Adipocyte (in vitro differentiated cells): ENCODE measurements around the gene HSPG2.
"Not testable (repeated sequence)": the region's sequence is repeated elsewhere in the genome, so short reads cannot be mapped to it uniquely, and the experiment has no call there.

Experiments
- DNase-seq: peaks from one replicate; pipeline ENCODE4 v3.0.0-alpha.2; 2015; ENCODE audit warnings: low read depth
- H3K27me3 ChIP-seq: replicated peaks from 2 replicates; pipeline ENCODE4 v1.7.0; 2013; ENCODE audit warnings: mild to moderate bottlenecking, low read length, moderate library complexity; ENCODE audit not compliant: control insufficient read depth, insufficient read depth
- H3K36me3 ChIP-seq: 2 replicates; pipeline ENCODE4 v1.7.0; 2013; ENCODE audit warnings: low read length, mild to moderate bottlenecking, moderate library complexity; ENCODE audit not compliant: control insufficient read depth, insufficient read depth, severe bottlenecking
- H3K4me1 ChIP-seq: 2 replicates; pipeline ENCODE4 v1.7.0; 2013; ENCODE audit warnings: mild to moderate bottlenecking, low read length, moderate library complexity; ENCODE audit not compliant: control insufficient read depth, insufficient read depth
- H3K4me3 ChIP-seq: 2 replicates; pipeline ENCODE4 v1.7.0; 2013; ENCODE audit warnings: mild to moderate bottlenecking, low read length, moderate library complexity
- H3K9ac ChIP-seq: 2 replicates; pipeline ENCODE4 v1.7.0; 2013; ENCODE audit warnings: mild to moderate bottlenecking, low read length, moderate library complexity
- H3K9me3 ChIP-seq: 2 replicates; pipeline ENCODE4 v1.7.0; 2013; ENCODE audit warnings: mild to moderate bottlenecking, low read length, moderate library complexity; ENCODE audit not compliant: control insufficient read depth

The HSPG2 gene

GRCh38 chr1:21917239-21917631 lies 19.9 kb downstream of the HSPG2 start:
- Histone ChIP-seq H3K9ac (peak overlapping the region; percentile 4), H3K4me1 (peaks cover 77% of the 10 kb centered on the region), H3K36me3 (peaks cover 39% of the 10 kb centered on the region)
- not testable (repeated sequence) for H3K4me3 ChIP-seq, DNase-seq, H3K27me3 ChIP-seq, H3K9me3 ChIP-seq

- Histone ChIP-seq H3K4me1 (peaks cover 77% of the 10 kb centered on the region), H3K4me3 (no peak overlapping the region), H3K9ac (peak overlapping the region; percentile 4), H3K9me3 (no peaks in the 10 kb centered on the region), H3K27me3 (no peaks in the 10 kb centered on the region), H3K36me3 (peaks cover 36% of the 10 kb centered on the region)
- DNase-seq = no peak
These were observed 20.5 kb downstream of the HSPG2 start for GRCh38 chr1:21916447-21917238.

GRCh38 chr1:21914880-21915640 lies 22.1 kb downstream of the HSPG2 start:
- H3K9me3 ChIP-seq = no peaks in the 10 kb centered on the region
- peak overlapping the region; percentile 90 for H3K9ac ChIP-seq
- no peaks in the 10 kb centered on the region for H3K27me3 ChIP-seq
- DNase-seq = no peak
- peaks cover 41% of the 10 kb centered on the region for H3K36me3 ChIP-seq
- H3K4me1 ChIP-seq = peaks cover 75% of the 10 kb centered on the region
- no peak overlapping the region for H3K4me3 ChIP-seq

GRCh38 chr1:21914450-21914849 lies 22.7 kb downstream of the HSPG2 start:
- Histone ChIP-seq H3K9me3 (no peaks in the 10 kb centered on the region), H3K4me3 (no peak overlapping the region), H3K9ac (peak overlapping the region; percentile 90), H3K4me1 (peaks cover 75% of the 10 kb centered on the region), H3K36me3 (peaks cover 41% of the 10 kb centered on the region), H3K27me3 (no peaks in the 10 kb centered on the region)
- no peak for DNase-seq

GRCh38 chr1:21913763-21914162 lies 23.3 kb downstream of the HSPG2 start:
- Histone ChIP-seq H3K9ac (peak overlapping the region; percentile 90), H3K9me3 (no peaks in the 10 kb centered on the region), H3K36me3 (peaks cover 38% of the 10 kb centered on the region), H3K27me3 (no peaks in the 10 kb centered on the region), H3K4me1 (peaks cover 75% of the 10 kb centered on the region), H3K4me3 (no peak overlapping the region)
- DNase-seq = no peak

GRCh38 chr1:21913258-21913657 lies 23.9 kb downstream of the HSPG2 start:
- peak overlapping the region; percentile 90 for H3K9ac ChIP-seq
- no peaks in the 10 kb centered on the region for H3K9me3 ChIP-seq
- peaks cover 33% of the 10 kb centered on the region for H3K36me3 ChIP-seq
- no peak overlapping the region for H3K4me3 ChIP-seq
- H3K27me3 ChIP-seq = no peaks in the 10 kb centered on the region
- peaks cover 78% of the 10 kb centered on the region for H3K4me1 ChIP-seq
- DNase-seq = no peak

GRCh38 chr1:21912038-21912758 lies 24.9 kb downstream of the HSPG2 start:
- Histone ChIP-seq H3K9me3 (no peaks in the 10 kb centered on the region), H3K4me3 (peak overlapping the region; percentile 8), H3K4me1 (peaks cover 88% of the 10 kb centered on the region), H3K36me3 (peaks cover 28% of the 10 kb centered on the region), H3K27me3 (no peaks in the 10 kb centered on the region), H3K9ac (peak overlapping the region; percentile 90)
- no peak for DNase-seq

- H3K4me3 ChIP-seq = no peak overlapping the region
- H3K4me1 ChIP-seq = peaks cover 89% of the 10 kb centered on the region
- peak overlapping the region; percentile 90 for H3K9ac ChIP-seq
- no peaks in the 10 kb centered on the region for H3K27me3 ChIP-seq
- H3K36me3 ChIP-seq = peaks cover 21% of the 10 kb centered on the region
- no peaks in the 10 kb centered on the region for H3K9me3 ChIP-seq
- peak; percentile 65 for DNase-seq
These were observed 25.7 kb downstream of the HSPG2 start for GRCh38 chr1:21911205-21912001.

- DNase-seq = no peak
- Histone ChIP-seq H3K36me3 (peaks cover 17% of the 10 kb centered on the region), H3K27me3 (no peaks in the 10 kb centered on the region), H3K9ac (peak overlapping the region; percentile 87), H3K4me1 (peaks cover 96% of the 10 kb centered on the region), H3K9me3 (no peaks in the 10 kb centered on the region), H3K4me3 (no peak overlapping the region)
These were observed 26.4 kb downstream of the HSPG2 start for GRCh38 chr1:21910558-21911204.

GRCh38 chr1:21909787-21910503 lies 27.2 kb downstream of the HSPG2 start:
- DNase-seq = peak; percentile 86
- Histone ChIP-seq H3K36me3 (peaks cover 20% of the 10 kb centered on the region), H3K27me3 (no peaks in the 10 kb centered on the region), H3K9ac (peak overlapping the region; percentile 87), H3K4me1 (peaks cover 96% of the 10 kb centered on the region), H3K9me3 (no peaks in the 10 kb centered on the region), H3K4me3 (no peak overlapping the region)
